CD4-positive, alpha-beta T cell (primary cell): ENCODE results near the gene EFNA1. TPM values are rescaled to one million over a fixed set of nuclear protein-coding genes. Genes with fewer than 3 reads are reported as not detected.

Experiments used
- ATAC-seq: fragments of 200-7000 bp; cut with Tn5 transposase; one replicate; pipeline ENCODE4 v1.10.0; 2022; ENCODE audit warnings: mild to moderate bottlenecking; ENCODE audit not compliant: poor library complexity
- CTCF ChIA-PET: fragments of 350-600 bp; sonication (Branson Sonifier 250); formaldehyde crosslinking; loops from one replicate; lab custom pipeline; 2021; ENCODE audit warnings: antibody characterized with exemption, inconsistent platforms; lab: Charles Lee
- POLR2A ChIA-PET: fragments of 350-600 bp; sonication (Branson Sonifier 250); formaldehyde crosslinking; loops from one replicate; lab custom pipeline; 2021; ENCODE audit warnings: antibody characterized with exemption, inconsistent platforms; lab: Charles Lee
- DNase-seq, 14 experiments: peaks; one replicate each; pipeline ENCODE4 v3.0.0-alpha.2; 2013 to 2020; ENCODE audit warnings: mixed read lengths in 2 of 14
- H3K27ac ChIP-seq, 2 donors: one replicate each; pipeline versions ENCODE4 v1.5.1 to v1.7.0; 2013; ENCODE audit warnings: low read length in 2 of 2, low read depth in 1 of 2, mild to moderate bottlenecking in 1 of 2
- H3K27me3 ChIP-seq, 2 experiments: 1 replicate in 1 of 2; 2 replicates in 1 of 2; pipeline versions ENCODE4 v1.6.1 to v1.7.0; 2013; ENCODE audit warnings: low read length in 2 of 2, control low read depth in 1 of 2, mild to moderate bottlenecking in 1 of 2, moderate library complexity in 1 of 2; ENCODE audit not compliant: insufficient read depth in 2 of 2, control insufficient read depth in 1 of 2
- H3K36me3 ChIP-seq: one replicate; pipeline ENCODE4 v1.6.1; 2013; ENCODE audit warnings: low read length, control low read depth; ENCODE audit not compliant: insufficient read depth
- H3K4me1 ChIP-seq: one replicate; pipeline ENCODE4 v1.6.1; 2013; ENCODE audit warnings: low read length, control low read depth; ENCODE audit not compliant: insufficient read depth
- H3K4me3 ChIP-seq: one replicate; pipeline ENCODE4 v1.5.1; 2013; ENCODE audit warnings: mild to moderate bottlenecking, low read length, moderate library complexity
- H3K9me3 ChIP-seq, 2 experiments: 1 replicate in 1 of 2; 2 replicates in 1 of 2; pipeline versions ENCODE4 v1.6.1 to v1.7.0; 2013; ENCODE audit warnings: low read length in 2 of 2, mild to moderate bottlenecking in 2 of 2, control low read depth in 1 of 2, moderate library complexity in 1 of 2; ENCODE audit not compliant: control insufficient read depth in 1 of 2, insufficient read depth in 1 of 2
- H3K27ac Mint-ChIP-seq: one replicate; pipeline ENCODE4 v1.8.0; 2020; ENCODE audit warnings: mixed read lengths
- H3K27me3 Mint-ChIP-seq: one replicate; pipeline ENCODE4 v1.8.0; 2021; ENCODE audit warnings: mixed read lengths
- H3K36me3 Mint-ChIP-seq: one replicate; pipeline ENCODE4 v1.8.0; 2021; ENCODE audit warnings: low read depth, mixed read lengths
- H3K4me1 Mint-ChIP-seq: one replicate; pipeline ENCODE4 v1.8.0; 2021; ENCODE audit warnings: low read depth, mixed read lengths
- H3K4me3 Mint-ChIP-seq: one replicate; pipeline ENCODE4 v1.8.0; 2020; ENCODE audit warnings: mild to moderate bottlenecking, mixed read lengths
- H3K9me3 Mint-ChIP-seq: one replicate; pipeline ENCODE4 v1.8.0; 2020; ENCODE audit warnings: mixed read lengths
- CTCF ChIP-seq: fragments of 200-600 bp; IDR thresholded peaks from one replicate; pipeline ENCODE4 v1.8.0; 2022; ENCODE audit warnings: antibody characterized with exemption, mild to moderate bottlenecking
- intact Hi-C, 2 experiments: fragments of 100-400 bp; cut with DNase I in 1 of 2; cut with micrococcal nuclease in 1 of 2; formaldehyde crosslinking; loops; one replicate each; pipeline versions ENCODE4 v1.15.1 to v1.9.0; 2023 to 2025; cut with DNase I, micrococcal nuclease
- total RNA-seq, 174 experiments: library from RNA in 2 of 174; stranded (reverse) in 2 of 174; gene quantifications; one replicate each; pipeline ENCODE4 v1.2.3 and lab custom pipeline; 2021 to 2026

Gene EFNA1
- total RNA-seq, 2 experiments from 2014 or later: 4.2 to 5.9 TPM

GRCh38 chr1:155081472-155082300 is 46.0 kb upstream of the EFNA1 start:
- Histone ChIP-seq H3K27ac (no peak overlapping the region), H3K9me3 (peaks cover 0 to 30% of the 10 kb centered on the region in 2 experiments), H3K4me3 (peak overlapping the region; percentile 37), H3K27me3 (peaks cover 46% of the 10 kb centered on the region in 2 experiments), H3K4me1 (peaks cover 83% of the 10 kb centered on the region), H3K36me3 (no peaks in the 10 kb centered on the region)
- Mint-ChIP-seq H3K27ac (peak overlapping the region; percentile 21), H3K36me3 (peaks cover 3% of the 10 kb centered on the region), H3K4me1 (peaks cover 67% of the 10 kb centered on the region), H3K27me3 (peaks cover 42% of the 10 kb centered on the region), H3K4me3 (peak overlapping the region; percentile 85), H3K9me3 (no peaks in the 10 kb centered on the region)
- intact Hi-C loops: loop anchor here (10.0 kb wide), 4 partner anchors 127 to 757 kb away; partner anchors contain the start of genes AQP10 (in 1 of the 2), ATP8B2 (in 1 of the 2), IL6R (in 1 of the 2) and PBXIP1 (in 1 of the 2)
- ChIA-PET CTCF (interaction anchor here (0.5 to 2.0 kb wide), 6 partner anchors 11 to 83 kb away, joined by 3 to 8 read pairs (median 4); no protein-coding TSS in a partner anchor), POLR2A (interaction anchor here (1.0 to 1.9 kb wide), 3 partner anchors 11 to 91 kb away, joined by 3 to 7 read pairs (median 7); partner anchors contain the start of gene KRTCAP2)
- DNase-seq: peak in 5 of 14 experiments; percentile 36 to 64 (median 54)
- TF ChIP-seq CTCF: no peak
- ATAC-seq: no peak

DNA sequence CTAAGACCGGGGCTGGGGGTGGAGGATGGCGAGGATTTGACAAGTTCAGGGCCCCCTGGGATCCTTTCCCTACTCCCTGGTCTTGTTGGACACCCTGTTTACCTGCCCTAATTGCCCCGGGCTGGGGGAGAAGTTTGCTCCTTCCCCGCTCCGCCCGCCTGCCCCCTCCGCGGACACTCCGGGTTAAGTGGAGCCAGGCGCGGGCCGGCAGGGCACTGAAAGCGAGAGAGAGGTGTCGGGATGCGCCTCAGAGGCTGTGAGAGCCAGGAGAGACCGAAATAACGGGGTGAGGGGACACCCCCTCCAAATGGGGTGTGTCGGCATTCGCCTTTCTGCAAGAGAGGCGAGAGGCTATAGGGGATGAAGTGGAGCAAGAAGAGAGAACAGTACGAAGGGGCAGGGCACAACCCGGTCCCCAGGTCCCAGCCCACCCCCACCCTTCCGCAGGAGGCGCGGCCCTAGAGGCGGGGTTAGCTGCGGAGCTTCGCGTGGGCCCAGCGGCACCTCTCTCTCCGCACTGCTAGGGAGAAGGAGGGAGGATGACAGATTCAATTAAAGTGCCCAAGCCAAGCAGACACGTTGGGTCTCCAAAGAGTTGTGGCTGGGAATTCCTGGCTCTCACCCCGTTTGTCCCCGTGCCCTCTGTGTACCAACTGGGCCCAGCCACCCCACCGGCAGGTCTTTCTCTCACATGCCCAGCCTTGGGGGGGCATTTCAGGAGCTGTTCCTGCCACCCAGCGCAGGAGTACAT is 45.2 kb upstream of the EFNA1 start:
- peaks cover 46% of the 10 kb centered on the region in 2 experiments for H3K27me3 ChIP-seq
- ATAC-seq (no peak), DNase-seq (peak in 6 of 14 experiments; percentile 32 to 59 (median 44))
- H3K4me1 ChIP-seq: peaks cover 85% of the 10 kb centered on the region
- H3K4me3 Mint-ChIP-seq: peak overlapping the region; percentile 70
- H3K36me3 Mint-ChIP-seq: peaks cover 3% of the 10 kb centered on the region
- TF ChIP-seq CTCF: no peak
- intact Hi-C loops: loop anchor here (10.0 kb wide), 4 partner anchors 128 to 758 kb away; partner anchors contain the start of genes AQP10 (in 1 of the 2), ATP8B2 (in 1 of the 2), IL6R (in 1 of the 2) and PBXIP1 (in 1 of the 2)
- peaks cover 69% of the 10 kb centered on the region for H3K4me1 Mint-ChIP-seq
- H3K36me3 ChIP-seq: no peaks in the 10 kb centered on the region
- ChIA-PET POLR2A (no interaction called here), CTCF (interaction anchor here (0.6 kb wide), 1 partner anchor 12 kb away, joined by 3 read pairs; no protein-coding TSS in a partner anchor)
- peaks cover 0 to 30% of the 10 kb centered on the region in 2 experiments for H3K9me3 ChIP-seq
- H3K27me3 Mint-ChIP-seq: peaks cover 42% of the 10 kb centered on the region
- no peak overlapping the region for H3K27ac ChIP-seq
- peak overlapping the region; percentile 34 for H3K4me3 ChIP-seq
- H3K27ac Mint-ChIP-seq: no peak overlapping the region
- H3K9me3 Mint-ChIP-seq: no peaks in the 10 kb centered on the region

- Mint-ChIP-seq H3K4me1 (peaks cover 64% of the 10 kb centered on the region), H3K9me3 (no peaks in the 10 kb centered on the region), H3K36me3 (peaks cover 3% of the 10 kb centered on the region), H3K27ac (no peak overlapping the region), H3K4me3 (peak overlapping the region; percentile 70), H3K27me3 (peaks cover 42% of the 10 kb centered on the region)
- Histone ChIP-seq H3K27me3 (peaks cover 46% of the 10 kb centered on the region in 2 experiments), H3K36me3 (no peaks in the 10 kb centered on the region), H3K27ac (no peak overlapping the region), H3K4me1 (peaks cover 84% of the 10 kb centered on the region), H3K4me3 (no peak overlapping the region), H3K9me3 (peaks cover 0 to 30% of the 10 kb centered on the region in 2 experiments)
- intact Hi-C loops: loop anchor here (10.0 kb wide), 4 partner anchors 128 to 758 kb away; partner anchors contain the start of genes AQP10 (in 1 of the 2), ATP8B2 (in 1 of the 2), IL6R (in 1 of the 2) and PBXIP1 (in 1 of the 2)
- no peak for TF ChIP-seq CTCF
- DNase-seq (no peak), ATAC-seq (no peak)
- ChIA-PET POLR2A (no interaction called here), CTCF (no interaction called here)
Measured at GRCh38 chr1:155083052-155083541, 44.6 kb upstream of the EFNA1 start.
